Tibial nerve (tissue), 4 donors: Measurements from ENCODE around the gene NAXD.

Experiments used
- EP300 ChIP-seq, 2 donors: sonication (generic); formaldehyde crosslinking; IDR thresholded peaks; one replicate each; pipeline ENCODE4 v1.6.1; 2017; ENCODE audit warnings: antibody characterized with exemption in 2 of 2, mild to moderate bottlenecking in 1 of 2
- POLR2A ChIP-seq, 2 donors: fragments of 450-650 bp; IDR thresholded peaks; one replicate each; pipeline ENCODE4 v1.6.1; 2017; ENCODE audit warnings: antibody characterized with exemption in 2 of 2, mild to moderate bottlenecking in 2 of 2, moderate library complexity in 2 of 2
- TF ChIP-seq, protein P1 (sequence below), 5 experiments: fragments of 200-600 bp in 3 of 5; fragments of 450-650 bp in 2 of 5; sonication (generic) in 3 of 5; IDR thresholded peaks; one replicate each; pipeline ENCODE4 v1.5.1; 2016 to 2019; ENCODE audit warnings: antibody characterized with exemption in 5 of 5, mild to moderate bottlenecking in 3 of 5, moderate library complexity in 2 of 5

- TF ChIP-seq, protein P1, sequence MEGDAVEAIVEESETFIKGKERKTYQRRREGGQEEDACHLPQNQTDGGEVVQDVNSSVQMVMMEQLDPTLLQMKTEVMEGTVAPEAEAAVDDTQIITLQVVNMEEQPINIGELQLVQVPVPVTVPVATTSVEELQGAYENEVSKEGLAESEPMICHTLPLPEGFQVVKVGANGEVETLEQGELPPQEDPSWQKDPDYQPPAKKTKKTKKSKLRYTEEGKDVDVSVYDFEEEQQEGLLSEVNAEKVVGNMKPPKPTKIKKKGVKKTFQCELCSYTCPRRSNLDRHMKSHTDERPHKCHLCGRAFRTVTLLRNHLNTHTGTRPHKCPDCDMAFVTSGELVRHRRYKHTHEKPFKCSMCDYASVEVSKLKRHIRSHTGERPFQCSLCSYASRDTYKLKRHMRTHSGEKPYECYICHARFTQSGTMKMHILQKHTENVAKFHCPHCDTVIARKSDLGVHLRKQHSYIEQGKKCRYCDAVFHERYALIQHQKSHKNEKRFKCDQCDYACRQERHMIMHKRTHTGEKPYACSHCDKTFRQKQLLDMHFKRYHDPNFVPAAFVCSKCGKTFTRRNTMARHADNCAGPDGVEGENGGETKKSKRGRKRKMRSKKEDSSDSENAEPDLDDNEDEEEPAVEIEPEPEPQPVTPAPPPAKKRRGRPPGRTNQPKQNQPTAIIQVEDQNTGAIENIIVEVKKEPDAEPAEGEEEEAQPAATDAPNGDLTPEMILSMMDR (IDR thresholded peaks at IDR 0.05), result no peak
- TF ChIP-seq POLR2A (IDR thresholded peaks at IDR 0.05) (no peak), EP300 (IDR thresholded peaks at IDR 0.05) (no peak)
Observed at GRCh38 chr13:110646442-110647364, 31.4 kb downstream of the NAXD start.
